Measurements from ENCODE around the gene FGFR1OP2.
A peak's percentile ranks its signal among the peaks of the same experiment; 100 is the strongest.
"Not testable (repeated sequence)": the region's sequence is repeated elsewhere in the genome, so short reads cannot be mapped to it uniquely, and the experiment has no call there.

FGFR1OP2 gene

GRCh38 chr12:26940516-26941214, 2.4 kb downstream of the FGFR1OP2 start:
- no peak for DNase-seq (ENCODE audit: low read depth in 2 of 2, low spot score in 1 of 2)

GRCh38 chr12:26941215-26941594, 2.9 kb downstream of the FGFR1OP2 start:
- DNase-seq (ENCODE audit: low read depth in 2 of 2, low spot score in 1 of 2), result no peak

GRCh38 chr12:26948309-26948708, 10.0 kb downstream of the FGFR1OP2 start:
- no peak for DNase-seq (ENCODE audit: low read depth in 2 of 2, low spot score in 1 of 2)

- DNase-seq (ENCODE audit: low read depth in 2 of 2, low spot score in 1 of 2), result no peak
Measured at GRCh38 chr12:26953447-26953846, 15.2 kb downstream of the FGFR1OP2 start.

GRCh38 chr12:26954027-26954426, 15.8 kb downstream of the FGFR1OP2 start:
- DNase-seq (ENCODE audit: low read depth in 2 of 2, low spot score in 1 of 2), result no peak

- DNase-seq (ENCODE audit: low read depth in 2 of 2, low spot score in 1 of 2), result not testable (repeated sequence)
Measured at GRCh38 chr12:26961391-26961790, 23.1 kb downstream of the FGFR1OP2 start.

GRCh38 chr12:26961803-26962202, 23.5 kb downstream of the FGFR1OP2 start:
- DNase-seq (ENCODE audit: low read depth in 2 of 2, low spot score in 1 of 2), result no peak

GRCh38 chr12:26963413-26963812, 25.1 kb downstream of the FGFR1OP2 start:
- no peak for DNase-seq (ENCODE audit: low read depth in 2 of 2, low spot score in 1 of 2)

GRCh38 chr12:26966842-26967241, 28.6 kb downstream of the FGFR1OP2 start:
- no peak for DNase-seq (ENCODE audit: low read depth in 2 of 2, low spot score in 1 of 2)

GRCh38 chr12:26970136-26970535, 31.9 kb downstream of the FGFR1OP2 start:
- no peak for DNase-seq (ENCODE audit: low read depth in 2 of 2, low spot score in 1 of 2)

GRCh38 chr12:26971963-26972362, 33.7 kb downstream of the FGFR1OP2 start:
- peak; percentile 7 to 16 for DNase-seq (ENCODE audit: low read depth in 2 of 2, low spot score in 1 of 2)

GRCh38 chr12:26976687-26977086, 38.4 kb downstream of the FGFR1OP2 start:
- DNase-seq (ENCODE audit: low read depth in 2 of 2, low spot score in 1 of 2), result no peak

GRCh38 chr12:26978801-26979200, 40.5 kb downstream of the FGFR1OP2 start:
- no peak for DNase-seq (ENCODE audit: low read depth in 2 of 2, low spot score in 1 of 2)

GRCh38 chr12:26979733-26980132, 41.5 kb downstream of the FGFR1OP2 start:
- no peak for DNase-seq (ENCODE audit: low read depth in 2 of 2, low spot score in 1 of 2)

GRCh38 chr12:26982866-26983265, 44.6 kb downstream of the FGFR1OP2 start:
- no peak for DNase-seq (ENCODE audit: low read depth in 2 of 2, low spot score in 1 of 2)

GRCh38 chr12:26987634-26988424, 49.6 kb downstream of the FGFR1OP2 start:
- DNase-seq (ENCODE audit: low read depth in 2 of 2, low spot score in 1 of 2), result no peak

- no peak for DNase-seq (ENCODE audit: low read depth in 2 of 2, low spot score in 1 of 2)
Measured at GRCh38 chr12:26988703-26989102, 50.4 kb downstream of the FGFR1OP2 start.

- no peak for DNase-seq (ENCODE audit: low read depth in 2 of 2, low spot score in 1 of 2)
Measured at GRCh38 chr12:26989873-26990272, 51.6 kb downstream of the FGFR1OP2 start.

GRCh38 chr12:26991826-26992225, 53.6 kb downstream of the FGFR1OP2 start:
- no peak for DNase-seq (ENCODE audit: low read depth in 2 of 2, low spot score in 1 of 2)

GRCh38 chr12:26994109-26994508, 55.8 kb downstream of the FGFR1OP2 start:
- no peak for DNase-seq (ENCODE audit: low read depth in 2 of 2, low spot score in 1 of 2)

GRCh38 chr12:26995706-26996105, 57.4 kb downstream of the FGFR1OP2 start:
- DNase-seq (ENCODE audit: low read depth in 2 of 2, low spot score in 1 of 2), result no peak

- no peak for DNase-seq (ENCODE audit: low read depth in 2 of 2, low spot score in 1 of 2)
Measured at GRCh38 chr12:26997003-26997402, 58.7 kb downstream of the FGFR1OP2 start.

GRCh38 chr12:27000961-27001360, 62.7 kb downstream of the FGFR1OP2 start:
- no peak for DNase-seq (ENCODE audit: low read depth in 2 of 2, low spot score in 1 of 2)

All from stimulated activated CD8-positive, alpha-beta memory T cell treated with anti-CD3 and anti-CD28 coated beads, Interleukin-4, amount 100 ng/mL, for 1 hour (primary cell).